ENCODE results near the gene MTFR2. TPM values are rescaled to one million over a fixed set of nuclear protein-coding genes. Genes with fewer than 3 reads are reported as not detected.

MTFR2 gene
- total and polyA plus RNA-seq, 2 of the 13 experiments (the other 11 are each of a cell fraction or from before 2014, with no cell fraction given) = 6.7 to 10.7 TPM

DNA sequence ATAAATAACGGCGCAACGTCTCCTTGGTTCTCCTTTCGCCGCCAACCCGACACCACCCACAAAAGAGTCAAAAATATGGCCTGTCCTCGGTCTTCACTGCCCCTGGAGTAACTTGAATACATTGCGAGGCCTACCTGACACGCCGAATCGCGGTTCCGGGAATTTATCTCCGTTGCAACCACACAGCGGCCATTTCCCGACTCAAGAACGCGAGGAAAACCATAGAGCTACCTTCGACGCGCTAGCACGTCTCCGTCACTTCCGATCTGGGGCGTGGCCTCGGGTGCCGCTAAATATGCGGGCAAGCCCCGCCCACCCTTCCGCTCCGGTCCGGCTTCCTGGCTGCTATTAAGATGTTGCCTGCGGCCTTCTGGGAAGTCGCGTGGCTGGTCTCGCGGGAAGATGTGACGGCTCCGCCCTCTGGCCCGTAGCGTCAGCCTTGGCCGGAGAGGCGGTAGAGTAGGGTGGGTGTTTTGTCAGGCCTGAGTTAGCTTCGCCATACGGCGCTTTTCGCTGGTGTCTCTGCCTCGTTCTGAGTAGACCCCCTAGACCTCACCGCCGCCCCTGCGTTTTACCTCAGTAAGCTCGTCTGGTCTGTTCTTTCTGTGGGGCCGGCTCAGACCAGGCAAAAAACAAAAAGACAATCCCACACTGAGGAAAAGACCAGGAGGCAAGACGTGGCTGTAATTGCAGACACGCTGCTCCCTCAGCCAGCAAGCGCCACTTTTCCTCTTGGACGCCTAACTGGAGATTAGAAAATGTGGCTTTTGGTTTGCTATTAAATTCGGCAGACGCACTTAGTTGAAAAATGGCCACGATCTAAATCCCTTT is 39.7 kb upstream of the MTFR2 start, which contains the start of gene BCLAF1 (continued):
- TF ChIP-seq, protein P1, sequence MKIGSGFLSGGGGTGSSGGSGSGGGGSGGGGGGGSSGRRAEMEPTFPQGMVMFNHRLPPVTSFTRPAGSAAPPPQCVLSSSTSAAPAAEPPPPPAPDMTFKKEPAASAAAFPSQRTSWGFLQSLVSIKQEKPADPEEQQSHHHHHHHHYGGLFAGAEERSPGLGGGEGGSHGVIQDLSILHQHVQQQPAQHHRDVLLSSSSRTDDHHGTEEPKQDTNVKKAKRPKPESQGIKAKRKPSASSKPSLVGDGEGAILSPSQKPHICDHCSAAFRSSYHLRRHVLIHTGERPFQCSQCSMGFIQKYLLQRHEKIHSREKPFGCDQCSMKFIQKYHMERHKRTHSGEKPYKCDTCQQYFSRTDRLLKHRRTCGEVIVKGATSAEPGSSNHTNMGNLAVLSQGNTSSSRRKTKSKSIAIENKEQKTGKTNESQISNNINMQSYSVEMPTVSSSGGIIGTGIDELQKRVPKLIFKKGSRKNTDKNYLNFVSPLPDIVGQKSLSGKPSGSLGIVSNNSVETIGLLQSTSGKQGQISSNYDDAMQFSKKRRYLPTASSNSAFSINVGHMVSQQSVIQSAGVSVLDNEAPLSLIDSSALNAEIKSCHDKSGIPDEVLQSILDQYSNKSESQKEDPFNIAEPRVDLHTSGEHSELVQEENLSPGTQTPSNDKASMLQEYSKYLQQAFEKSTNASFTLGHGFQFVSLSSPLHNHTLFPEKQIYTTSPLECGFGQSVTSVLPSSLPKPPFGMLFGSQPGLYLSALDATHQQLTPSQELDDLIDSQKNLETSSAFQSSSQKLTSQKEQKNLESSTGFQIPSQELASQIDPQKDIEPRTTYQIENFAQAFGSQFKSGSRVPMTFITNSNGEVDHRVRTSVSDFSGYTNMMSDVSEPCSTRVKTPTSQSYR (CRISPR knock-in tag; IDR thresholded peaks at IDR 0.05; ENCODE audit: borderline replicate concordance) = no peak
- no peak for TF ChIP-seq SCMH1 (CRISPR knock-in tag; IDR thresholded peaks at IDR 0.05; ENCODE audit: borderline replicate concordance)
- TF ChIP-seq ZNF558 (CRISPR knock-in tag; IDR thresholded peaks at IDR 0.05; ENCODE audit: borderline replicate concordance) = 0 out of 2 replicates have a peak, but pooled peaks have one; percentile 69
- no peak; the same call in 1 of the 2 replicates for TF ChIP-seq HOXD1 (CRISPR knock-in tag; IDR thresholded peaks at IDR 0.05)
- TF ChIP-seq SMAD1 (CRISPR knock-in tag; IDR thresholded peaks at IDR 0.05; ENCODE audit: borderline replicate concordance, low read depth) = 0 out of 2 replicates have a peak, but pooled peaks have one; percentile 17
- no peak for TF ChIP-seq EHMT2 (IDR thresholded peaks at IDR 0.05; ENCODE audit: borderline replicate concordance, low read depth, low read length)
- TF ChIP-seq FOXP1 (IDR thresholded peaks at IDR 0.05) = no peak
- no peak; the same call in 1 of the 2 replicates for TF ChIP-seq FOXP1 (CRISPR knock-in tag; IDR thresholded peaks at IDR 0.05)
- no peak for TF ChIP-seq ZNF296 (CRISPR knock-in tag; conservative IDR thresholded peaks at IDR 0.05)
- peak; percentile 97 for TF ChIP-seq GABPB1 (CRISPR knock-in tag; IDR thresholded peaks at IDR 0.05)
- TF ChIP-seq, protein P2, sequence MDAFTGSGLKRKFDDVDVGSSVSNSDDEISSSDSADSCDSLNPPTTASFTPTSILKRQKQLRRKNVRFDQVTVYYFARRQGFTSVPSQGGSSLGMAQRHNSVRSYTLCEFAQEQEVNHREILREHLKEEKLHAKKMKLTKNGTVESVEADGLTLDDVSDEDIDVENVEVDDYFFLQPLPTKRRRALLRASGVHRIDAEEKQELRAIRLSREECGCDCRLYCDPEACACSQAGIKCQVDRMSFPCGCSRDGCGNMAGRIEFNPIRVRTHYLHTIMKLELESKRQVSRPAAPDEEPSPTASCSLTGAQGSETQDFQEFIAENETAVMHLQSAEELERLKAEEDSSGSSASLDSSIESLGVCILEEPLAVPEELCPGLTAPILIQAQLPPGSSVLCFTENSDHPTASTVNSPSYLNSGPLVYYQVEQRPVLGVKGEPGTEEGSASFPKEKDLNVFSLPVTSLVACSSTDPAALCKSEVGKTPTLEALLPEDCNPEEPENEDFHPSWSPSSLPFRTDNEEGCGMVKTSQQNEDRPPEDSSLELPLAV (CRISPR knock-in tag; conservative IDR thresholded peaks at IDR 0.05; ENCODE audit: low read depth) = no peak
- peak; percentile 66; the same call in 1 of the 2 replicates for TF ChIP-seq ZNF256 (CRISPR knock-in tag; conservative IDR thresholded peaks at IDR 0.05)
- no peak for TF ChIP-seq ZNF260 (CRISPR knock-in tag; IDR thresholded peaks at IDR 0.05; ENCODE audit: borderline replicate concordance, low read depth)
- TF ChIP-seq, protein P3, sequence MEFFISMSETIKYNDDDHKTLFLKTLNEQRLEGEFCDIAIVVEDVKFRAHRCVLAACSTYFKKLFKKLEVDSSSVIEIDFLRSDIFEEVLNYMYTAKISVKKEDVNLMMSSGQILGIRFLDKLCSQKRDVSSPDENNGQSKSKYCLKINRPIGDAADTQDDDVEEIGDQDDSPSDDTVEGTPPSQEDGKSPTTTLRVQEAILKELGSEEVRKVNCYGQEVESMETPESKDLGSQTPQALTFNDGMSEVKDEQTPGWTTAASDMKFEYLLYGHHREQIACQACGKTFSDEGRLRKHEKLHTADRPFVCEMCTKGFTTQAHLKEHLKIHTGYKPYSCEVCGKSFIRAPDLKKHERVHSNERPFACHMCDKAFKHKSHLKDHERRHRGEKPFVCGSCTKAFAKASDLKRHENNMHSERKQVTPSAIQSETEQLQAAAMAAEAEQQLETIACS (CRISPR knock-in tag; IDR thresholded peaks at IDR 0.05) = peak; percentile 85
- TF ChIP-seq SPEN (CRISPR knock-in tag; IDR thresholded peaks at IDR 0.05; ENCODE audit: low read depth) = peak; percentile 87; the same call in 1 of the 2 replicates
- TF ChIP-seq ZNF430 (CRISPR knock-in tag; IDR thresholded peaks at IDR 0.05) = peak; percentile 99
- TF ChIP-seq, protein P4, sequence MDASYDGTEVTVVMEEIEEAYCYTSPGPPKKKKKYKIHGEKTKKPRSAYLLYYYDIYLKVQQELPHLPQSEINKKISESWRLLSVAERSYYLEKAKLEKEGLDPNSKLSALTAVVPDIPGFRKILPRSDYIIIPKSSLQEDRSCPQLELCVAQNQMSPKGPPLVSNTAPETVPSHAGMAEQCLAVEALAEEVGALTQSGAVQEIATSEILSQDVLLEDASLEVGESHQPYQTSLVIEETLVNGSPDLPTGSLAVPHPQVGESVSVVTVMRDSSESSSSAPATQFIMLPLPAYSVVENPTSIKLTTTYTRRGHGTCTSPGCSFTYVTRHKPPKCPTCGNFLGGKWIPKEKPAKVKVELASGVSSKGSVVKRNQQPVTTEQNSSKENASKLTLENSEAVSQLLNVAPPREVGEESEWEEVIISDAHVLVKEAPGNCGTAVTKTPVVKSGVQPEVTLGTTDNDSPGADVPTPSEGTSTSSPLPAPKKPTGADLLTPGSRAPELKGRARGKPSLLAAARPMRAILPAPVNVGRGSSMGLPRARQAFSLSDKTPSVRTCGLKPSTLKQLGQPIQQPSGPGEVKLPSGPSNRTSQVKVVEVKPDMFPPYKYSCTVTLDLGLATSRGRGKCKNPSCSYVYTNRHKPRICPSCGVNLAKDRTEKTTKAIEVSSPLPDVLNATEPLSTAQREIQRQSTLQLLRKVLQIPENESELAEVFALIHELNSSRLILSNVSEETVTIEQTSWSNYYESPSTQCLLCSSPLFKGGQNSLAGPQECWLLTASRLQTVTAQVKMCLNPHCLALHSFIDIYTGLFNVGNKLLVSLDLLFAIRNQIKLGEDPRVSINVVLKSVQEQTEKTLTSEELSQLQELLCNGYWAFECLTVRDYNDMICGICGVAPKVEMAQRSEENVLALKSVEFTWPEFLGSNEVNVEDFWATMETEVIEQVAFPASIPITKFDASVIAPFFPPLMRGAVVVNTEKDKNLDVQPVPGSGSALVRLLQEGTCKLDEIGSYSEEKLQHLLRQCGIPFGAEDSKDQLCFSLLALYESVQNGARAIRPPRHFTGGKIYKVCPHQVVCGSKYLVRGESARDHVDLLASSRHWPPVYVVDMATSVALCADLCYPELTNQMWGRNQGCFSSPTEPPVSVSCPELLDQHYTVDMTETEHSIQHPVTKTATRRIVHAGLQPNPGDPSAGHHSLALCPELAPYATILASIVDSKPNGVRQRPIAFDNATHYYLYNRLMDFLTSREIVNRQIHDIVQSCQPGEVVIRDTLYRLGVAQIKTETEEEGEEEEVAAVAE (CRISPR knock-in tag; IDR thresholded peaks at IDR 0.05; ENCODE audit: borderline replicate concordance) = no peak; the same call in 1 of the 2 replicates
- no peak for TF ChIP-seq PAX8 (CRISPR knock-in tag; IDR thresholded peaks at IDR 0.05; ENCODE audit: borderline replicate concordance)
- no peak; the same call in none of the 2 replicates for TF ChIP-seq CEBPG (CRISPR knock-in tag; IDR thresholded peaks at IDR 0.05)

Measured in HepG2 (cell line).